Measurements from ENCODE around the gene FILIP1L. TPM values are rescaled to one million over a fixed set of nuclear protein-coding genes. Genes with fewer than 3 reads are reported as not detected.

The FILIP1L gene
- total and polyA plus RNA-seq, 11 donors = 18.2 to 120 (median 77.3) TPM

DNA sequence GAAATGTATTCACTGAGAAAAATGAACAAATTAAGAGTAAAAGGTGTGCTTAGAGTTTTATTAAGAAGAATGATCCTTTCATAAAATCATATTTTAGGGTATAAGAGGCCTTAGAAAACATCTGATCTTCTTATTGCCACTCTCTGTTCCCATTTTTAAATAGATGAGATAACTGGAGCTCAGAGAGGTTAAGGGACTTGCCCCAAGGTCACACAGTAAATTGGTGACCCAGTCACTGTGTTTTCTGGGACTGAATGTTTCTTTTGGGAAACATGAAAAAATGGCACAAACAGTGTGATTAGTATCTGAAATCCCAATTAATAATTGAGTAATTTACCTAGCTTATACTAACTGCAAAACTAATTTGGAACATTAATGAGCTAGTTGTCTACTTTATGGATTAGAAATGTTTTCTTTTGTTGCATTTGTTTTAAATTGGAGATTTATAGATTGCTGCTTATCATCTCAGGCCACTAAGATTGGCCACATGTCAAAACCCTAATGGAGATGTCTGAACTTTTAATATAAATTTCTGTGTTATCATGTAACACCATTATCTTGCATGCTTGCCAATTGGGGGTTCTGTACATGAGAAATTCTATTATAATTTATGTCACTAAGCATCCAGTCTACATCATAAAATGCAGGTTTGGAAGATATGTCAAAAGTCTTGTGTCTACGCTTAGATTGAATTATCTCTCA is 231.7 kb downstream of the FILIP1L start:
- ATAC-seq (no peak), DNase-seq (no peak)
- Histone ChIP-seq H3K4me1 (peaks cover 0 to 57% (median 20%) of the 10 kb centered on the region in 12 donors), H3K27ac (peak overlapping the region; percentile 4 to 97 (median 76)), H3K27me3 (no peaks in the 10 kb centered on the region), H3K4me3 (no peak overlapping the region), H3K9me3 (no peaks in the 10 kb centered on the region), H3K36me3 (no peaks in the 10 kb centered on the region)
- intact Hi-C loops (cut with DNase I) = loop anchor here in 4 of 10 donors (5.0 to 10.0 kb wide), 3 partner anchors 35 to 125 kb away; no protein-coding TSS in a partner anchor
- TF ChIP-seq POLR2A (IDR thresholded peaks at IDR 0.05) = no peak
- TF ChIP-seq, protein P1, sequence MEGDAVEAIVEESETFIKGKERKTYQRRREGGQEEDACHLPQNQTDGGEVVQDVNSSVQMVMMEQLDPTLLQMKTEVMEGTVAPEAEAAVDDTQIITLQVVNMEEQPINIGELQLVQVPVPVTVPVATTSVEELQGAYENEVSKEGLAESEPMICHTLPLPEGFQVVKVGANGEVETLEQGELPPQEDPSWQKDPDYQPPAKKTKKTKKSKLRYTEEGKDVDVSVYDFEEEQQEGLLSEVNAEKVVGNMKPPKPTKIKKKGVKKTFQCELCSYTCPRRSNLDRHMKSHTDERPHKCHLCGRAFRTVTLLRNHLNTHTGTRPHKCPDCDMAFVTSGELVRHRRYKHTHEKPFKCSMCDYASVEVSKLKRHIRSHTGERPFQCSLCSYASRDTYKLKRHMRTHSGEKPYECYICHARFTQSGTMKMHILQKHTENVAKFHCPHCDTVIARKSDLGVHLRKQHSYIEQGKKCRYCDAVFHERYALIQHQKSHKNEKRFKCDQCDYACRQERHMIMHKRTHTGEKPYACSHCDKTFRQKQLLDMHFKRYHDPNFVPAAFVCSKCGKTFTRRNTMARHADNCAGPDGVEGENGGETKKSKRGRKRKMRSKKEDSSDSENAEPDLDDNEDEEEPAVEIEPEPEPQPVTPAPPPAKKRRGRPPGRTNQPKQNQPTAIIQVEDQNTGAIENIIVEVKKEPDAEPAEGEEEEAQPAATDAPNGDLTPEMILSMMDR (IDR thresholded peaks at IDR 0.05) = no peak
- WGBS, 4 donors = 82 to 91% (median 83%) methylated on average over 1 of the region's 1 CpG

DNA sequence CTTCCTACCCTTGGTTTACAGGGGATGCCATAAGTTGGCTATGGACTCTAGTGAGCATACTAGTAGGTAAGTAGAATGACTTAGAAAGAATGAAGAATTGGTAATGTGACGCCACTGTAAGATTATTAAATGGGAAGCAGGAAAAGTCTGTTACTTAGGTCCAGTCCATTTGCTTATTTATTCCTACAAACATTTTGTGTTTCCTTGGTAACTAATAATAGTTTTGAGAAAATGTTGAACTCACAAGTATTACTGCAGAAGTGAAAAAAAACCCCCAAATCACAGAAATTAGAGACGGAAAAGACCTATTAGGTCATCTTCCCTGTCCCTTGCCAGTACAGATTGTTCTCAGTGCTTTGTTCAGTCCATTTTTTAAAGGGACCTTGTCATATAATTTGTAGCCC is 233.2 kb downstream of the FILIP1L start:
- ATAC-seq (peak; percentile 69 to 83 (median 70)), DNase-seq (no peak)
- Histone ChIP-seq H3K4me1 (peaks cover 3 to 70% (median 21%) of the 10 kb centered on the region in 12 donors), H3K4me3 (no peak overlapping the region), H3K9me3 (no peaks in the 10 kb centered on the region), H3K27ac (peak overlapping the region; percentile 29 to 97 (median 76)), H3K36me3 (no peaks in the 10 kb centered on the region), H3K27me3 (no peaks in the 10 kb centered on the region)
- no peak for TF ChIP-seq POLR2A (IDR thresholded peaks at IDR 0.05)
- TF ChIP-seq, protein P1 (IDR thresholded peaks at IDR 0.05) = no peak
- intact Hi-C loops (cut with DNase I) = loop anchor here in 4 of 10 donors (5.0 to 10.0 kb wide), 3 partner anchors 36 to 126 kb away; no protein-coding TSS in a partner anchor
- WGBS, 4 donors = 34 to 47% (median 41%) methylated on average over 2 of the region's 2 CpGs

DNA sequence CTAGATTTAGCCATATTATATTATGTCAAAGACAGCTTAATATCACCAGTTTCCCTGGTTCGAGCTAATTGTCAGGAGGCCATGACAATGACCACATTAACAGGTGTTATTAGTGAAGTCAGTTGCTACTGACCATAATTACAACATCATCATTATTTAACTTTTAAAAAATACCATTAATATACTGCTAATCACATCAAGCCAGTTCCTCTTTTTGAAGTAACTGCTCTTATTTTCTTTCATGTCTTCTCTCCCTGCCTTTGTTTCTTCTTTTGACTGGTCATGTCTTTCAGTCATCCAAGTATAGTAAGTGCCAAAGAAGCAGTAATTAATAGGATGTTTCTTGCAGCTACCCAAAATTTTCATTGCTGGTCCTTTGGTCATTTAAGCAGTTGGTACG is 235.0 kb downstream of the FILIP1L start:
- DNase-seq (no peak), ATAC-seq (no peak)
- H3K9me3 ChIP-seq = no peaks in the 10 kb centered on the region
- H3K36me3 ChIP-seq = no peaks in the 10 kb centered on the region
- no peak for TF ChIP-seq POLR2A (IDR thresholded peaks at IDR 0.05)
- no peaks in the 10 kb centered on the region for H3K27me3 ChIP-seq
- H3K27ac ChIP-seq = peak overlapping the region in 4 of 12 donors; percentile 89 to 97 (median 94)
- no peak overlapping the region for H3K4me3 ChIP-seq
- intact Hi-C loops (cut with DNase I) = loop anchor here in 7 of 10 donors (5.0 to 10.0 kb wide), 9 partner anchors 43 to 178 kb away; no protein-coding TSS in a partner anchor
- peaks cover 3 to 75% (median 21%) of the 10 kb centered on the region in 12 donors for H3K4me1 ChIP-seq
- WGBS, 4 donors = 91 to 99% (median 93%) methylated on average over 2 of the region's 2 CpGs

- TF ChIP-seq, protein P1 (IDR thresholded peaks at IDR 0.05) = no peak
- peak in 1 of 2 donors; percentile 37 for TF ChIP-seq POLR2A (IDR thresholded peaks at IDR 0.05)
- Histone ChIP-seq H3K4me3 (no peak overlapping the region), H3K9me3 (no peaks in the 10 kb centered on the region), H3K36me3 (no peaks in the 10 kb centered on the region), H3K4me1 (peaks cover 3 to 76% (median 21%) of the 10 kb centered on the region in 12 donors), H3K27ac (peak overlapping the region in 11 of 12 donors; percentile 6 to 97 (median 95)), H3K27me3 (no peaks in the 10 kb centered on the region)
- DNase-seq (no peak), ATAC-seq (peak in 1 of 4 donors; percentile 37)
- intact Hi-C loops (cut with DNase I) = loop anchor here in 7 of 10 donors (5.0 to 10.0 kb wide), 9 partner anchors 44 to 179 kb away; no protein-coding TSS in a partner anchor
- 95 to 100% (median 98%) methylated on average over 1 of the region's 1 CpG for WGBS, 4 donors
Observed at GRCh38 chr3:99878005-99878404, 236.3 kb downstream of the FILIP1L start.

All from heart left ventricle (tissue), 16 donors.